GM18499 (cell line): ENCODE measurements around the gene ZNF524.
"Not testable (repeated sequence)": the region's sequence is repeated elsewhere in the genome, so short reads cannot be mapped to it uniquely, and the experiment has no call there.

Experiments used
- ATAC-seq: cut with Tn5 transposase; IDR thresholded peaks from one replicate; pipeline ENCODE4 v1.9.1; 2021; ENCODE audit warnings: moderate number of reproducible peaks; ENCODE audit not compliant: insufficient read depth, unreplicated experiment

ZNF524 gene, protein sequence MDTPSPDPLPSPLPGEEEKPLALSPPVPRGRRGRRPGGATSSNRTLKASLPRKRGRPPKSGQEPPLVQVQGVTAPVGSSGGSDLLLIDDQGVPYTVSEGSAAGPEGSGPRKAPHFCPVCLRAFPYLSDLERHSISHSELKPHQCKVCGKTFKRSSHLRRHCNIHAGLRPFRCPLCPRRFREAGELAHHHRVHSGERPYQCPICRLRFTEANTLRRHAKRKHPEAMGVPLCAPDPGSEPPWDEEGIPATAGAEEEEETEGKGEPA

DNA sequence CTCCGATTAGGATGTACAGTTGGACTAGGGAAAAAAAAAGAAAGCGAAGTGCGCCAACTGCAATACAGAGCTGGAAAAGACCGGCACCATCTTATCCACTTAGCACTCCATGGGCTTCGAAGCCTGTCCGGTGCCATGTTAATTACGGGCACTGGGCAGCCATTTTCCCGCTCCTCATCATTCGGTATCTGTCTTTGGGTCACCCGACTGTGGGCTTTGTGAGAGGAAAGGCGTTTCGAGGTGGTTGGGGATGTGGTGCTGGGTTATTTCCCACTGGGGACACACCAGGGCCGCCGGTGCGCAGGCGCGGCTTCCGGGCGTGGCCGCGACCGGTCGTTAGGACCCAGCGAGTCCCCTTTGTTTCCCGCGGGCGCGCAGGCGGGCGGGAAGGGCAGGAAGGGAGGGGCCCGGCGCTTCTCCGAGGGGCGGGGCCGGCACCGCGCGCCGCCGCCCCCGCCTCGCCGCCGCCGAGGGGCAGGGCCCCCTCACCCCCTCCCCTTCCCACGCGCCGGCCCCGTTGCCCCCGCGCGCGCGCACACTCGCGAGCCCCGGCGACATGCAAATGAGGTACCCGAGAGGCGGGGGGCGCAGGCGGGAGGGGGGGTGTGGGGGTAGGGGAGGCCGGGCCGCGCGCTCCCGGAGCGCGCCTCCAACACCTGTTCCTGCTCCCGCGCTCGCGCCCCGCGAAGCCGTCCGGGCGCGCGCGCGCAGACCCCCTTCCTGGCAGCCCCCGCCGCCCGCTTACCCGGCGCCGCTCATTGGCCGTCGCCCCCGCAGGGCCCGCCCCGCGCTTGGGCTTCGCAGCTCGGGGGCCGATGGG, at the start of gene ZNF524:
Gene ZNF524, plus strand, starts transcription at position 447 of the 820 bp plus-strand sequence. CDS start 1,825 bp downstream, outside the sequence.
- ATAC-seq: peak; percentile 27

DNA sequence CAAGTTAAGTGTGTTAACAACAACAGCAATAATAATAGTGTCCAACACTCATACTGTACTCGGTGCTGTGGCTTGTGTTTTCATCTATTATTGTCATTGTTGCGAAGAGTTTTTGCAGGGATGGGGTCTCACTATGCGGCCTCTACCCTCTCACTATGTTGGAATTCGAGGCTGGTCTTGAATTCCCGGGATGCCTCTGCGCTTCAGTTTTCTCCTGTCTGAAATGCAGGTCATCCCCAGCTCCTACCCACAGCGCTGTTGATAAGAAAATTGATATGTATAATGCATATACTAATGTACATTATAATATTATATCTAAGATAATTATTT, 49.8 kb upstream of the ZNF524 start:
- ATAC-seq: no peak

DNA sequence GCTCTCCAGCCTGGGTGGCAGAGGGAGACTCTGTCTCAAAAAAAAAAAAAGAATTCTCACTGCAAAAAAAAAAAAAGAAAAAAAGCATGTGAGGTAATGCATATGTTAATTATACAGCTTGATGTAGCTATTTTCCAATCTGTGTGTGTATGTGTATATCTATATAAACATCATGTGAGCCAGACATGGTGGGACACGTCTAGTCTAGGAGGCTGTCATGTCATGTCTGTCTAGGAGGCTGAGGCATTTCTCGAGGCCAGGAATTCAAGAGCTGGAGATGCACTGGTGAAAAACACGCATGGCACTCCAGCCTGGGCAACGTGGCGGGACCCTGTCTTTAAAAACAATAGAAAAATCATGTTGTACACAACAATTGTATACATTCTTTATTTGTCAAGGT, 47.9 kb upstream of the ZNF524 start:
- no peak for ATAC-seq

DNA sequence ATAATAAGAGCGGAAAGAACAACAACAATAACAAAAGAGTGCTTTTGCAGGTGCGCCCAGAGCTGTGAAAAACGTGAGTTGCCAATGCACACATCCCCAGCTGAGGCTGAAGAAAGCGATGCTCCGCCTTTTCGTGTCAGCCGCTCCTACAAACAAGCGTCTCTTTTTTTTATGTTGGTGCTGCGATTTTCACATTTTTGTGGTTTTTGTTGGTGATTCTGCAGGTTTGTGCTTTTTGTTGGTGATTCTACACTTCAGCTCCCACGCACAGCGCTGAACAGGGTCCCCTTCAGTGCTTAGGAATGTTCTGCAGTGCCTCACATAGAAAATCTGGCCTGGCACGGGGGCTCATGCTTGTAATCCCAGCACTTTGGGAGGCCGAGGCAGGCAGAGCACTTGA, 47.5 kb upstream of the ZNF524 start:
- no peak for ATAC-seq

DNA sequence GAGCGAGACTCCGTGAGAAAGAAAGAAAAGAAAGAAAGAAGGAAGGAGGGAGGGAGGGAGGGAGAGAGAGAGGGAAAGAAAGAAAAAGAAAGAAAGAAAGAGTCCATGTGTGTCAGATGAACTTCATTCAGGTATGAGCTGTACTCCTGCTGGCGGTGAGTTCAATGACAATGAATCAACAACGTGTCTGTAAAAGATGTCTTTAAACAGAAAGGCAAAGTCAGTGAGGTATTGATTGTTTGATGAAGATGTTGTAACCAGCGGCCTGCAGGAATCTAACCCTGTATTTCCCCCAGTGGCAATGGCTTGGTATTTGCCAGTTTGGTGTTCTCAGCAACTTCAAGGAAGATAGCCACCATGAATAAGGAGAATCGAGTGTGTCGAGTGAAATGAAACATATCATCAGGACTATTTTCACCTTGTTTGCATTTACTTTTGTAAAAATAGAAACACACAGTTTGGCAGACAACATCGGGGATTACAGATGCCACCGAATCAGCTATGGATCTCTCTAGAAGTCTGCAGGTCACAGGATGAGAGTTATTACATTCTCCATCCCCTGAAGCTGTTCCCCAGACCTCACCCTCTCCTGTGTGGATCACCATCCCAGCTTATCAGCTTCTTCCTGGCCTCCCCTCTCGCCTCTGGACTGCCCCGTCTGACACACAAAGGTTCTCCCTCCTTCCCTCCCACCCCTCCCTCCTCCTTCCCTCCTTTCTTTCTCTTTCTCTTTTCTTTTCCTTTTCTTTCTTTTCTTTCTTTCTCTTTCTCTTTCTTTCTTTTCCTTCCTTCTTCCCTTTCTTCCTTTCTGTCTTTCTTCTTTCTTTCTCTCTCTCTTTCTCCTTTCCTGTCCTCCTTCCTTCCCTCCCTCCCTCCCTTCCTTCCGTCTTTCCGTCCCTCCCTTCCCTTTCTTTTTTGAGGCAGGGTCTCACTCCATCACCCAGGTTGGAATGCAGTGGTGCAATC, 46.6 kb upstream of the ZNF524 start:
- no peak for ATAC-seq

DNA sequence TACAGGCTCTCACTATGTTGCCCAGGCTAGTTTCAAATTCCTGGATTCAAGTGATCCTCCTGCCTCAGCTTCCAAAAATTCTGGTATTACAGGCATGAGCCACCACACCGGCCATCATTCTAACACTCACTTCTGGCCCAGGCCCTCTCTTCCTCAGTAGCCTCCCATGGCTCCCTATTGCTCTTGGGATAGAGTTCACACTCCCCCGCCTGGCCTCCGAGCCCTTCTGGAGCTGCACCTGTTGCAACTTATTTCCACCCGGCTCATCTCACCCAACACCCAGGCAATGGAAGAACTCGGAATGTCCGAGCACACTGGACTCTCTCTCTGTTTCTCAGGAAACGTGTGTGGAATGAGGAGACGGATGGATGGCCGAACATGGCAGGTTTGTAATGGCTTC, 45.8 kb upstream of the ZNF524 start:
- ATAC-seq: no peak

DNA sequence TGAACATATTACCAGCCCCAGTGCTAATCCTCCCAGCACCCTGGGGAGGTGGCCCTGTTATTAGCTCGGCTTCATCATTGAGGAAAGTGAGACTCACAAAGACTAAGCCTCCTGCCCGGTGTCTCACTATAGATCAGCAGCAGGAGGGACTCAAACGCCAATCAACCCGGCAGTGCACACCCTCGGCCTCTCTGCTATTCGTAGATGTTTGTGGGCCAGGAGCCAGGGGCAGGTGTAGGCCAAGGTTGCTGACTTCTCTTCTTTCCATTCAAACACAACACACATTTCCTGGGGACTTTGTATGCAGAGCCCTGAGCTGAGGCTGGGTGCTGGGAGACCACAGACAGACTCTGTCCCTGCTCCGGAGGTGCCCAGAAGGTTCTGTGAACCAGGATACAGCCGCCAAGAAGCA, 45.3 kb upstream of the ZNF524 start:
- no peak for ATAC-seq

DNA sequence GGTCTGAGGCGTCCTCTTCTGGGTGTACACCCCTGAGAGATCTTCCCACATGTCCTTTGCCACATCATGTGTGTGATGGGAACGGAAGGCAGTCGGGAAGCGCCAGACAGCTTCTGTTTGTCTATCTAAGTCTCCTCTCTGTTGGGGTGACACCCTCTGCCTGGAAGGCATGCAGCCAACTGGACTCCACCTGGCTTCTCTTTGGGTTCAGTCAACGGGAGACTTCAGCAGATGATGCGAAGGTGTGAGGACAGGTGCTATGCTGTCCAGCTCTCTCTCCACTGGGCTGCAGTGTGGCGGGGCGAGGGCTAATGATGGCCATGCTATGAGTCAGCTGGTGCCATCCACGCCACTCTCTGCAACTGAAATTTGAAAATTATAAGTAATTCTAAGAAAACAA, 40.4 kb upstream of the ZNF524 start:
- no peak for ATAC-seq

DNA sequence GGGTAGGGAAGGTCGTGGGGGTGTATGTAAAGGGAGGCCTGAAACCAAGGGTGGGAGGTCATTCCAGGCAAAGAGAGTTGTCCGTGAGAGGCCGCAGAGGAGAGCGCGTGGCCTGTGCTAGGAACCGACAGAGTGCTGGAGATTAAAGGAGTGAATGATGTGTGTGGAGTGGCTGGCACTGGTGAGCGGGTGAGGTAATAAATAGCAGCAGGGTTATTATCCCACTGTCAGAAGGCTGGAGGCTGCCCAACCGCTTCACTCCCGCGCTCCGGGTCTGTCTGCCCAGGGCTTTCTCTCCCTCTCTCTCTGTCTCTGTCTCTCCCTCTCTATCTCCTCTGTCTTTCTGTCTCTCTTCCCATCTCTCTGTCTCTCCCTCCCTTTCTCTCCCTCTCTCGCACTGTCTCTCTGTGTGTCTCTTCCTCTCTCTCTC, 36.8 kb upstream of the ZNF524 start:
- no peak for ATAC-seq

DNA sequence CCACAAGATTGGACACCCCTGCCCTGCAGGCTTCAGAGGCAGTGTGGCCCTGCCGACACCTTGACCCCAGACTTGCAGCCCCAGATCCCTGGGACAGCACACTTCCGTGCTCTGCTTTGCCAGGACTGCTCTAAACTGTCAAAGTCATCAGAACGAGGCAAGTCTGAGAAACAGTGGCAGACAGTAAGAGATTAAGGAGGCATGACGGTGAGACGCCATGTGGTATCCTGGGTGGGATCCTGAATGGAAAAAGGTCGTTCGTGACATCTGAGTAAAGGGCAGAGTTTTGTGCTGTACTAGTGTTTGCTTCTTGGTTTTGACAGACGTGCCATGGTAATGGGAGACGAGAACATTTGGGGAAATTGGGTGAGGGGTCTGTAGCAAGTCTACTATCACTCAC, 33.3 kb upstream of the ZNF524 start:
- ATAC-seq: no peak

DNA sequence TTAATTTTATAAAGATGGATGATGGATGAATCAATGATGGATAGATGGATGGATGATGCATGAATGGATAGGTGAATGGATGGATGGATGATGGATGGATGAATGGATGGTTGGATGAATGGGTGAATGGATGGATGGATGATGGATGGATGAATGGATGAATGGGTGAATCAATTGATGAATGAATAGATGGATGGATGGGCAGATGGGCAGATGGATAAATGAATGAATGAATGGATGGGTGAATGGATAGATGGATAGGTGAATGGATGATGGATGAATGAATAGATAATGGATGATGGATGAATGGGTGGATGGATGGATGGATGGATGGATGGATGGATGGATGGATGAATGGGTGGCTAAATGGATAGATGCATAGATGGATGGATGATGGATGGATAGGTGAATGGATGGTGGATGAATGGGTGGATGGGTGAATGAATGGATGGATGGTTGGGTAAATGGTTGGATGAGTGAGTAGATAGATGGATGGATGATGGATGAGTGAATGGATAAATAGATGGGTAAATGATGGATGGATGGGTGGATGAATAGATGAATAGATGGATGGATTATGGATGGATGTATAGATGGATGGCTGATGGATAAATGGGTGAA, 32.3 kb upstream of the ZNF524 start:
- no peak for ATAC-seq

DNA sequence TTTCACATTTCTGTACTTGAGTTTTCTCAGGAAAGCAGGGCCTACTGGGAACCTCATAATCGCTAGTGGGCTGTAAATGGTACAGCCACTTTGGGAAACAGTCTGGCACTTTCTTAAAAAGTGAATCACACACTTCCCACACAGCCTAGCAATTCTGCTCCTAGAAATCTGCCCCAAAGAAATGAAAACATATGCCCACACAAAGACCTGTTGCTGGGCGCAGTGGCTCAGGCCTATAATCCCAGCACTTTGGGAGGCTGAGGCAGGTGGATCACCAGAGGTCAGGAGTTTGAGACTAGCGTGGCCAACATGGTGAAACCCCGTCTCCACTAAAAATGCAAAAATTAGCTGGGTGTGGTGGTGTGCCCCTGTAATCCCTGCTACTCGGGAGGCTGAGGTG, 30.6 kb upstream of the ZNF524 start:
- not testable (repeated sequence) for ATAC-seq

DNA sequence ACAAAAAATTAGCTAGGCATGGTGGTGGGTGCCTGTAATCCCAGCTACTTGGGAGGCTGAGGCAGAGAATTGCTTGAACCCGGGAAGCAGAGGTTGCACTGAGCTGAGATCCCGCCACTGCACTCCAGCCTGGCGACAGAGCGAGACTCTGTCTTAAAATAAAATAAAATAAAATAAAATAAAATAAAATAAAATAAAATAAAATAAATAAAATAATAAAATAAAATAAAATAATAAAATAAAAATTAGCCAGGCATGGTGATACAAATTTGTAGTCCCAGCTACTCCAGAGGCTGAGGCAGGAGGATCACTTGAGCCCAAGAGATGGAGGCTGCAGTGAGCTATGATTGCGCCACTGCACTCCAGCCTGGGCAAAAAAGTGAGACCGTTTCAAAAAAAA, 26.2 kb upstream of the ZNF524 start:
- not testable (repeated sequence) for ATAC-seq

DNA sequence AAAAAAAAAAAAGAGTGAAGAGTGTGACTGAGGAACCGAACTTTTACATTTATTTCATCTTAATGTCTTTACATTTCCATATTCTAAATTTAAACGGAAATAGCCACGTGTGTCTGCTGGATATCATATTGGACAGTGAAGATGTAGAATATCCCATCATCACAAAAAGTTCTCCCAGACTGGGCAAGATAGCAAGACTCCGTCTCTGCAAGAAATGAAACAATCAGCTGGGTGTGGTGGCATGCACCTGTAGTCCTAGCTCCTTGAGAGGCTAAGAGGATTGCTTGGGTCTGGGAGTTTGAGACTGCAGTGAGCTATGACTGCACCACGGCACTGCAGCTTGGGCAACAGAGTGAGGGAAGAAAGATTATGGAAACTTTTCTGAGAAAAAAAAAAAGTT, 23.3 kb upstream of the ZNF524 start:
- ATAC-seq: no peak

DNA sequence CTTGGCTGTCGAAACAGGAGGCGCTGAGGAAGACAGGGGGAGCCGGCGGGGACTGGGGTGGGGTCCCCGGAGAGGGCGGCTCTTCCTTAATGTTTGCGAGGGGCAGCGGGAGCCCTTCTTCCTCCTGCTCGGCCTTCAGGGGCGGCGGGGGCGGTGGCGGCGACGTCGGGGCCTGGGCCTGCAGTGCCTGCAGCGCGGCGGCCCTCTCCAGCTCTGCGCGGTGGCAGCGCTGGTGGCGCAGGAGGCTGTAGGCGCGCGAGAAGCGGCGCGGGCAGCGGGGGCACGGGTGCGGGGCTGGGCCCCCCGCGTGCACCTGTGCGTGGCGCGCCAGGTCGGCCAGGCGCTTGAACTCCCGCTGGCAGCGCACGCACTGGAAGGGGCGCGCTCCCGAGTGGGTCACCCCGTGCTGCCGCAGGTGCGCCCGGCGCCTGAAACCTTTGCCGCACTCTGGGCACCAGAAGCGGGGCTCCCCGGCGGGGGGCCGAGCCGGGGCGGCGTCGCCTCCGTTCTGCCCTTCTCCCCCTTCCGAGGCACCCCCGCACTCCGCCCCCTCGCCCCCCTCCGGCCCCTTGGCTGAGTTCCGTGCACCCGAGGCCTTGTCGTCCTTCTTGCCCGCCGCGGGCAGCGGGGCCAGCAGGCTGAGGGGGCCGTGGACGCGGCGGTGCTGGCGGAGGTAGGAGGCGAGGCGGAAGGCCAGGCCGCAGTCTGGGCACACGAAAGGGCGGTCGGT, 21.9 kb upstream of the ZNF524 start:
- no peak for ATAC-seq

DNA sequence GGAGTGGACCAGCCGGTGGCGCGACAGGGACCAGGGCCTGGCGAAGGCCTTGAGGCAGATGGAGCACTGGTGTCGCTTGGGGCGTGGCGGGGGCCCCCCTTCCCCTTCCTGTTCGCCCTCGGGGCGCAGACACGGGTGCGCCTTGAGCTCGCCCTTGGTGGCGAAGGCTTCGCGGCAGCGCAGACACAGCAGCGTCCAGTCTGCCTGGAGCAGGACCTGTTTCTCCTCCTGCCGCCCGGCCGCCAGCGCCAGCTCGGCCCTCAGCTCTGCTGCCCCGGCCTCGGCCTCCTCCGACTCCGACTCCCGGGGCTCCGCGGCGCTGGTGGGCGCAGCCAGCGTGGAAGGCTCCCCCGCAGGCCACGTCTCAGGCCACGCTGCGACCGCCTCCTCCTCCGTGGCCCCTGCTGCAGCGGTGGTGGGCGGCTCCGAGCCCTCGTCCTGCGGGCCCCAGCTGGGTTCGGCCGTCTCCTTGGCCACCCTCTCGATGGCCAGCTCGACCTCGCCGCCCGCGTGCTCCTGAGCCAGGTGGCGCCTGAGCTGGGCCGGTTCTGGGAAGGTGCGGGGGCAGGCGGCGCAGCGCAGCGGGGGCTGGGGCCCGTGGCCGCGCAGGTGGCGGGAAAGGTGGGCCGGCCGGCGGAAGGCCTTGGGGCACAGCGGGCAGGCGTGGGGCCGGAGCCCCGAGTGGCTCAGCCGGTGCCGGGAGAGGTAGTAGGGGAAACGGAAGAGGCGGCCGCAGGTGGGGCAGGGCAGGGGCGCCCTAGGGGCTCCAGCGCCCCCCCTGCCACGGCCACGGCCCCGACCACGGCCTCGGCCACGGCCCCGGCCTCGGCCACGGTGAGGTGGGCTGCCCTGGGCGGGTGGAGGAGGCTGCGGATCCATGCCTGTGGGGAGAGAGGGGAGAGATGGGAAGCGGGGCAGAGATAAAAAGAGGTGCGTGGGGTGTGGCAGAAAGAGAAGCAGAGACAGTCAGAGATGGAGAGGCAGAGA, 21.0 kb upstream of the ZNF524 start:
- no peak for ATAC-seq

DNA sequence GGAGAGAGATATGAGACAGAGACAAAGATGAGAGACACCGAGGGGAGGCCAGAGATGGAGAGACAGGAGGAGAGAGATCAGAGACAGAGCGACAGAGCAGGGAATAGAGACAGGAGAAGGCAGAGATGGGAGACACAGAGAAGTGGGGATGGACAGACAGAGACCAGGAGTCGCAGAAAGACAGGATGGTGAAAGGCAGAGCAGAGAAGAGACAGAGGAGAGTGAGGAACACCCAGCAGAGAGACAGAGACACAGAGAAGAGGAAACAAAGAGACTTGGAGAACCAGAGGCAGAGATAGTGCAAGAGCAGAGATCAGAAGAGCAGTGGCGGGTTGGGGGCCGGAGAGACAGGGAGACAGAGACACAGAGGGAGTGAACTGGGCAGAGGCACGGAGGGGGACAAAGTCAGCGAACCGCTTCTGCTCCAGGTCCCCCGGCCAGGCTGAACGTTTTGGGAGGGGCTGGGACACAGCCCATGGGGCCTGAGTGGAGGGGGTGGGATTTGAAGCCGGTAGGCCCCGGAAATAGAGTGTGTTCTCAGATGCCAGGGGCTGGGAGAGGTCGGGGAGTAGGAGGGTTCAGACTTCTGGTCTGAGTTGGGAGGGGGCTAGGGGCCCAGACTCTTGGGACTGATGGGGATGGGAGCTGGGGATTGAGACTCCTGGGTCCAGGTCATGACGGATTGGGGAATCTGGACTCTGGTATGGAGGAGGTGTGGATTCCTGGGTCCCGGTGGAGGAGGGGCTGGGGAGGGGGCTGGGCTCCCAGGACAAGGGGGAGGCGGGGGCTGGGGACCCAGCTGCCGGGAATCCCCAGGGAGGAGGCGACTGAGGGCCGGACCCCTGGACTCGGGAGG, 20.1 kb upstream of the ZNF524 start:
- no peak for ATAC-seq
